Neural cell (in vitro differentiated cells): ENCODE data around the gene RBM10. TPM values are rescaled to one million over a fixed set of nuclear protein-coding genes. Genes with fewer than 3 reads are reported as not detected.
A peak's percentile ranks its signal among the peaks of the same experiment; 100 is the strongest.

Experiments used
- H2AFZ ChIP-seq: fragments of 200-600, 300-800 bp; sonication (generic), shearing (Covaris generic); 2 replicates; pipeline ENCODE4 v1.6.0; 2014; ENCODE audit warnings: low read depth, mild to moderate bottlenecking, antibody characterized with exemption, low read length, moderate library complexity
- H3F3A ChIP-seq: fragments of 200-600 bp; shearing (Covaris generic); 2 replicates; pipeline ENCODE4 v1.6.1; 2016; ENCODE audit warnings: mild to moderate bottlenecking, moderate library complexity, mixed read lengths, antibody characterized with exemption, low read length; ENCODE audit not compliant: insufficient read depth, poor library complexity, severe bottlenecking
- H3K27ac ChIP-seq: fragments of 200-600, 300-800 bp; sonication (generic), shearing (Covaris generic); 2 replicates; pipeline ENCODE4 v1.5.1; 2014; ENCODE audit warnings: mild to moderate bottlenecking, low read length, moderate library complexity
- H3K27me3 ChIP-seq: fragments of 300-800, 200-600 bp; sonication (generic), shearing (Covaris generic); 2 replicates; pipeline ENCODE4 v1.6.0; 2014; ENCODE audit warnings: mild to moderate bottlenecking, low read depth, low read length, moderate library complexity; ENCODE audit not compliant: insufficient read depth
- H3K36me3 ChIP-seq: fragments of 300-800, 200-600 bp; sonication (generic), shearing (Covaris generic); 2 replicates; pipeline ENCODE4 v1.5.1; 2014; ENCODE audit warnings: mild to moderate bottlenecking, antibody characterized with exemption, low read length, moderate library complexity; ENCODE audit not compliant: insufficient read depth
- H3K4me2 ChIP-seq: fragments of 300-800, 200-600 bp; sonication (generic), shearing (Covaris generic); 2 replicates; pipeline ENCODE4 v1.6.0; 2014; ENCODE audit warnings: mild to moderate bottlenecking, low read length
- H3K4me3 ChIP-seq: fragments of 300-800, 200-600 bp; sonication (generic), shearing (Covaris generic); 2 replicates; pipeline ENCODE4 v1.5.1; 2014; ENCODE audit warnings: mild to moderate bottlenecking, low read length, moderate library complexity
- H3K79me2 ChIP-seq: fragments of 200-600 bp; shearing (Covaris generic); replicated peaks from 2 replicates; pipeline ENCODE4 v1.6.0; 2014; ENCODE audit warnings: mild to moderate bottlenecking, low read length, moderate library complexity; ENCODE audit not compliant: insufficient read depth
- H3K9ac ChIP-seq: fragments of 300-800, 200-600 bp; sonication (generic), shearing (Covaris generic); 2 replicates; pipeline ENCODE4 v1.6.1; 2016; ENCODE audit warnings: mild to moderate bottlenecking, low read length, mixed read lengths
- H3K9me2 ChIP-seq: fragments of 200-600 bp; shearing (Covaris generic); 2 replicates; pipeline ENCODE4 v1.6.1; 2016; ENCODE audit warnings: mild to moderate bottlenecking, low read length, mixed read lengths; ENCODE audit not compliant: insufficient read depth
- H3K9me3 ChIP-seq: fragments of 200-600, 300-800 bp; sonication (generic), shearing (Covaris generic); 2 replicates; pipeline ENCODE4 v1.6.1; 2016; ENCODE audit warnings: mild to moderate bottlenecking, mixed run types, low read length, moderate library complexity, mixed read lengths
- H4K20me1 ChIP-seq: fragments of 200-600 bp; shearing (Covaris generic); 2 replicates; pipeline ENCODE4 v1.6.1; 2016; ENCODE audit warnings: mild to moderate bottlenecking, mixed run types; ENCODE audit not compliant: insufficient read depth
- CTCF ChIP-seq: fragments of 450-650 bp; IDR thresholded peaks from 2 replicates; pipeline ENCODE4 v1.5.1; 2014; ENCODE audit warnings: antibody characterized with exemption, mild to moderate bottlenecking, moderate library complexity; ENCODE audit not compliant: poor library complexity, severe bottlenecking
- EZH2 ChIP-seq: fragments of 200-600, 300-800 bp; shearing (Covaris generic), sonication (generic); IDR thresholded peaks from 2 replicates; pipeline ENCODE4 v1.6.1; 2014; ENCODE audit warnings: antibody characterized with exemption, low read length, borderline replicate concordance, mild to moderate bottlenecking; ENCODE audit not compliant: insufficient read depth, poor library complexity, severe bottlenecking
- MXI1 ChIP-seq: fragments of 450-650 bp; conservative IDR thresholded peaks from 2 replicates; pipeline ENCODE4 v1.6.1; 2014; ENCODE audit warnings: antibody characterized with exemption, mild to moderate bottlenecking; ENCODE audit not compliant: poor library complexity, severe bottlenecking
- POLR2AphosphoS5 ChIP-seq: IDR thresholded peaks from 2 replicates; pipeline ENCODE4 v1.6.1; 2012
- RAD21 ChIP-seq: fragments of 450-650 bp; conservative IDR thresholded peaks from 2 replicates; pipeline ENCODE4 v1.6.1; 2014; ENCODE audit warnings: antibody characterized with exemption, mild to moderate bottlenecking, moderate library complexity
- REST ChIP-seq: IDR thresholded peaks from 2 replicates; pipeline ENCODE4 v1.6.1; 2012; ENCODE audit warnings: borderline replicate concordance
- SMC3 ChIP-seq: fragments of 450-650 bp; conservative IDR thresholded peaks from 2 replicates; pipeline ENCODE4 v1.6.1; 2014; ENCODE audit warnings: antibody characterized with exemption, mild to moderate bottlenecking, moderate library complexity; ENCODE audit not compliant: poor library complexity
- TAF1 ChIP-seq: IDR thresholded peaks from 2 replicates; pipeline ENCODE4 v1.6.1; 2012; ENCODE audit warnings: low read depth
- polyA plus RNA-seq: library from polyadenylated mRNA; depleted of rRNA; stranded (reverse); fragments of >200 nt; gene quantifications from 2 replicates; pipeline ENCODE4 v1.2.3, GENCODE V29; 2014

Gene RBM10
- polyA plus RNA-seq, 1 donor from 2014 or later, result 53.1 TPM

GRCh38 chrX:47143894-47144625, 961 bp upstream of the RBM10 start:
- no peaks in the 10 kb centered on the region for H3K9me3 ChIP-seq
- peak overlapping the region; percentile 48 for H3K4me2 ChIP-seq
- peaks cover 31% of the 10 kb centered on the region for H3K79me2 ChIP-seq
- peaks cover 3% of the 10 kb centered on the region for H4K20me1 ChIP-seq
- peak overlapping the region; percentile 98 for H3K9ac ChIP-seq
- H3K27ac ChIP-seq, result peak overlapping the region; percentile 97
- no peaks in the 10 kb centered on the region for H3K9me2 ChIP-seq
- no peaks in the 10 kb centered on the region for H3F3A ChIP-seq
- H3K36me3 ChIP-seq, result no peaks in the 10 kb centered on the region
- peak overlapping the region; percentile 79 for H3K4me3 ChIP-seq
- H3K27me3 ChIP-seq, result no peaks in the 10 kb centered on the region
- no peak for TF ChIP-seq MXI1
- TF ChIP-seq TAF1, result no peak
- TF ChIP-seq EZH2, result no peak
- no peak overlapping the region for H2AFZ ChIP-seq

- Histone ChIP-seq H2AFZ (no peak overlapping the region), H3K4me3 (peak overlapping the region; percentile 79), H3K9ac (peak overlapping the region; percentile 98), H3K9me3 (no peaks in the 10 kb centered on the region), H3K27me3 (no peaks in the 10 kb centered on the region), H3K4me2 (peak overlapping the region; percentile 65), H3K27ac (peak overlapping the region; percentile 97), H3F3A (no peaks in the 10 kb centered on the region), H4K20me1 (peaks cover 3% of the 10 kb centered on the region), H3K36me3 (no peaks in the 10 kb centered on the region), H3K9me2 (no peaks in the 10 kb centered on the region), H3K79me2 (peaks cover 31% of the 10 kb centered on the region)
- TF ChIP-seq CTCF (no peak), TAF1 (no peak), POLR2AphosphoS5 (no peak)
Observed at GRCh38 chrX:47145395-47146120, 537 bp downstream of the RBM10 start.

GRCh38 chrX:47146121-47146935, 1.3 kb downstream of the RBM10 start:
- H3K36me3 ChIP-seq, result no peaks in the 10 kb centered on the region
- H3K27me3 ChIP-seq, result no peaks in the 10 kb centered on the region
- H4K20me1 ChIP-seq, result peaks cover 3% of the 10 kb centered on the region
- peaks cover 31% of the 10 kb centered on the region for H3K79me2 ChIP-seq
- peak overlapping the region; percentile 65 for H3K4me2 ChIP-seq
- H3K4me3 ChIP-seq, result peak overlapping the region; percentile 79
- H3K27ac ChIP-seq, result peak overlapping the region; percentile 97
- no peaks in the 10 kb centered on the region for H3K9me2 ChIP-seq
- H3K9me3 ChIP-seq, result no peaks in the 10 kb centered on the region
- H3K9ac ChIP-seq, result peak overlapping the region; percentile 98
- no peak overlapping the region for H2AFZ ChIP-seq
- TF ChIP-seq TAF1 (no peak), MXI1 (no peak), CTCF (no peak), SMC3 (no peak), POLR2AphosphoS5 (no peak), REST (no peak), RAD21 (no peak)
- H3F3A ChIP-seq, result no peaks in the 10 kb centered on the region
